ENCODE data around the gene PTPRG.

- TF ChIP-seq ZNF589 (CRISPR knock-in tag; conservative IDR thresholded peaks at IDR 0.05) (no peak), ZNF224 (CRISPR knock-in tag; IDR thresholded peaks at IDR 0.05) (no peak), POLR2A (IDR thresholded peaks at IDR 0.05; ENCODE audit: insufficient read depth in 1 of 2, low read depth in 2 of 2, low read length in 2 of 2) (no peak), GTF2F1 (IDR thresholded peaks at IDR 0.05; ENCODE audit: low read length) (no peak), ELF4 (CRISPR knock-in tag; IDR thresholded peaks at IDR 0.05; ENCODE audit: borderline replicate concordance) (no peak), ZSCAN5A (CRISPR knock-in tag; IDR thresholded peaks at IDR 0.05; ENCODE audit: borderline replicate concordance) (no peak), ZBTB33 (CRISPR knock-in tag; IDR thresholded peaks at IDR 0.05) (no peak), ZNF460 (CRISPR knock-in tag; IDR thresholded peaks at IDR 0.05; ENCODE audit: borderline replicate concordance) (no peak), ZSCAN31 (CRISPR knock-in tag; IDR thresholded peaks at IDR 0.05; ENCODE audit: low read depth) (no peak), ZNF616 (CRISPR knock-in tag; IDR thresholded peaks at IDR 0.05; ENCODE audit: low read depth) (no peak), ZNF761 (CRISPR knock-in tag; conservative IDR thresholded peaks at IDR 0.05) (no peak), ZNF350 (CRISPR knock-in tag; IDR thresholded peaks at IDR 0.05; ENCODE audit: borderline replicate concordance, low read depth) (no peak)
- TF ChIP-seq, protein P1, sequence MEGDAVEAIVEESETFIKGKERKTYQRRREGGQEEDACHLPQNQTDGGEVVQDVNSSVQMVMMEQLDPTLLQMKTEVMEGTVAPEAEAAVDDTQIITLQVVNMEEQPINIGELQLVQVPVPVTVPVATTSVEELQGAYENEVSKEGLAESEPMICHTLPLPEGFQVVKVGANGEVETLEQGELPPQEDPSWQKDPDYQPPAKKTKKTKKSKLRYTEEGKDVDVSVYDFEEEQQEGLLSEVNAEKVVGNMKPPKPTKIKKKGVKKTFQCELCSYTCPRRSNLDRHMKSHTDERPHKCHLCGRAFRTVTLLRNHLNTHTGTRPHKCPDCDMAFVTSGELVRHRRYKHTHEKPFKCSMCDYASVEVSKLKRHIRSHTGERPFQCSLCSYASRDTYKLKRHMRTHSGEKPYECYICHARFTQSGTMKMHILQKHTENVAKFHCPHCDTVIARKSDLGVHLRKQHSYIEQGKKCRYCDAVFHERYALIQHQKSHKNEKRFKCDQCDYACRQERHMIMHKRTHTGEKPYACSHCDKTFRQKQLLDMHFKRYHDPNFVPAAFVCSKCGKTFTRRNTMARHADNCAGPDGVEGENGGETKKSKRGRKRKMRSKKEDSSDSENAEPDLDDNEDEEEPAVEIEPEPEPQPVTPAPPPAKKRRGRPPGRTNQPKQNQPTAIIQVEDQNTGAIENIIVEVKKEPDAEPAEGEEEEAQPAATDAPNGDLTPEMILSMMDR (CRISPR knock-in tag; IDR thresholded peaks at IDR 0.05) = no peak
- TF ChIP-seq, protein P2, sequence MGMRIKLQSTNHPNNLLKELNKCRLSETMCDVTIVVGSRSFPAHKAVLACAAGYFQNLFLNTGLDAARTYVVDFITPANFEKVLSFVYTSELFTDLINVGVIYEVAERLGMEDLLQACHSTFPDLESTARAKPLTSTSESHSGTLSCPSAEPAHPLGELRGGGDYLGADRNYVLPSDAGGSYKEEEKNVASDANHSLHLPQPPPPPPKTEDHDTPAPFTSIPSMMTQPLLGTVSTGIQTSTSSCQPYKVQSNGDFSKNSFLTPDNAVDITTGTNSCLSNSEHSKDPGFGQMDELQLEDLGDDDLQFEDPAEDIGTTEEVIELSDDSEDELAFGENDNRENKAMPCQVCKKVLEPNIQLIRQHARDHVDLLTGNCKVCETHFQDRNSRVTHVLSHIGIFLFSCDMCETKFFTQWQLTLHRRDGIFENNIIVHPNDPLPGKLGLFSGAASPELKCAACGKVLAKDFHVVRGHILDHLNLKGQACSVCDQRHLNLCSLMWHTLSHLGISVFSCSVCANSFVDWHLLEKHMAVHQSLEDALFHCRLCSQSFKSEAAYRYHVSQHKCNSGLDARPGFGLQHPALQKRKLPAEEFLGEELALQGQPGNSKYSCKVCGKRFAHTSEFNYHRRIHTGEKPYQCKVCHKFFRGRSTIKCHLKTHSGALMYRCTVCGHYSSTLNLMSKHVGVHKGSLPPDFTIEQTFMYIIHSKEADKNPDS (CRISPR knock-in tag; IDR thresholded peaks at IDR 0.05) = no peak
These were observed 540.1 kb downstream of the PTPRG start for GRCh38 chr3:62101488-62101887.

Measured in HepG2 (cell line).